H1 (cell line): ENCODE results near the gene SLX4.

Experiments
- BACH1 ChIP-seq: IDR thresholded peaks from 2 replicates; pipeline ENCODE4 v1.6.1; 2012; ENCODE audit warnings: low read length, improper control_type of control experiment
- CEBPB ChIP-seq: IDR thresholded peaks from 2 replicates; pipeline ENCODE4 v1.6.1; 2012; ENCODE audit warnings: low read depth, low read length
- EZH2 ChIP-seq: fragments of 200-600 bp; sonication (generic); IDR thresholded peaks from 2 replicates; pipeline ENCODE4 v1.7.1; 2012; ENCODE audit warnings: low read depth, mild to moderate bottlenecking, moderate library complexity, low read length, inconsistent platforms; ENCODE audit not compliant: severe bottlenecking
- GABPA ChIP-seq: IDR thresholded peaks from 2 replicates; pipeline ENCODE4 v1.6.1; 2011; ENCODE audit warnings: mild to moderate bottlenecking, low read length, moderate library complexity, borderline replicate concordance; ENCODE audit not compliant: insufficient read depth
- KDM1A ChIP-seq: fragments of 200-600, 300-600 bp; sonication (generic); IDR thresholded peaks from 2 replicates; pipeline ENCODE4 v1.7.1; 2016; ENCODE audit warnings: mild to moderate bottlenecking, low read length, borderline replicate concordance
- POLR2A ChIP-seq, 2 experiments: IDR thresholded peaks; 1 replicate in 1 of 2; 2 replicates in 1 of 2; pipeline ENCODE4 v1.6.1; 2011; ENCODE audit warnings: low read depth in 2 of 2, low read length in 2 of 2, mild to moderate bottlenecking in 2 of 2; ENCODE audit errors: control extremely low read depth in 1 of 2
- POLR2AphosphoS5 ChIP-seq: IDR thresholded peaks from 2 replicates; pipeline ENCODE4 v1.6.1; 2011; ENCODE audit warnings: low read depth, low read length
- RAD21 ChIP-seq, 2 experiments: IDR thresholded peaks in 1 of 2; conservative IDR thresholded peaks in 1 of 2; 2 replicates each; pipeline ENCODE4 v1.6.1; 2011; ENCODE audit warnings: low read depth in 2 of 2, low read length in 2 of 2, improper control_type of control experiment in 1 of 2, inconsistent platforms in 1 of 2, mild to moderate bottlenecking in 1 of 2, moderate library complexity in 1 of 2
- SAP30 ChIP-seq: fragments of 300-600 bp; sonication (generic); IDR thresholded peaks from 2 replicates; pipeline ENCODE4 v1.7.1; 2012; ENCODE audit warnings: low read length, moderate library complexity, mild to moderate bottlenecking, inconsistent platforms; ENCODE audit not compliant: insufficient read depth, insufficient replicate concordance
- SP1 ChIP-seq: IDR thresholded peaks from 2 replicates; pipeline ENCODE4 v1.6.1; 2011; ENCODE audit warnings: low read depth, low read length
- SP4 ChIP-seq: IDR thresholded peaks from 2 replicates; pipeline ENCODE4 v1.6.1; 2012; ENCODE audit warnings: low read length, inconsistent platforms
- TF ChIP-seq, protein P1 (sequence below), 3 experiments: IDR thresholded peaks; 1 replicate in 2 of 3; 2 replicates in 1 of 3; pipeline versions ENCODE4 v1.5.1 to v1.6.1; 2011; ENCODE audit warnings: low read length in 3 of 3, mild to moderate bottlenecking in 3 of 3, inconsistent platforms in 2 of 3, low read depth in 1 of 3, moderate library complexity in 1 of 3; ENCODE audit not compliant: insufficient read depth in 1 of 3; ENCODE audit errors: control extremely low read depth in 1 of 3
- TF ChIP-seq, protein P2 (sequence below): IDR thresholded peaks from 2 replicates; pipeline ENCODE4 v1.6.1; 2011; ENCODE audit warnings: low read length, improper control_type of control experiment
- TF ChIP-seq, protein P3 (sequence below): IDR thresholded peaks from 2 replicates; pipeline ENCODE4 v1.6.1; 2011; ENCODE audit warnings: low read depth, mild to moderate bottlenecking, low read length; ENCODE audit not compliant: insufficient read depth

DNA sequence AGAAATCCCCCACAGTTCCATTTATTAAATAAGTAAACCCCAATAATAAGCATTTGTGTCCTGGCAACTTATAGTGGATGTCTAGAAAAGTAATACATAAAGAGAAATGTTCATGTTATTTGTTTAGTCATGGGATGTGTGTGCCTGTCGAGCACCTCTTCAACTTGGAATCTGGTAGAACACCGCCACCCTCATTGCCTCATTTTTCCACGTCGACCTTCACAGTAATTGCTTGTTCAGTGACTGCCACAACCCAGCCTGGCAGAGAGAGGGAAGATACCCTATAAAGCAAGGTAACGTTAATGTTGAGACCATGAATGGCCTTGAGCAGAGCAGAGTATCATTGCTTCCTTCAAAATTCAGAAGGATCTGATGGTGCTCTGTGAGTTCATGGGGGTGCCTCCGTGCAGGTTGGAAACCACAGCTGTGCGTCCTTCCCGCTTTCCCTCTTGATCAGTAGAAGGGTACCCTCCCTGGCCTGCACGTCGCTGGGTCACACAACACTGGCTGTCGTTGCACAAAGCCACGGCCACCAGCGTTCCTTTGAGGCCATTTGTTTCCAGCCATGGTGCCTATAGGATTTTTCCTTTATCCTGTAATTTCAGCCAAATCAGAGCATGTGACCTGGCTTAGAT is 39.3 kb upstream of the SLX4 start:
- TF ChIP-seq SP4 (no peak), SAP30 (no peak), SP1 (no peak), GABPA (no peak), POLR2A (IDR thresholded peaks at IDR 0.05; ENCODE audit: control extremely low read depth in 1 of 2, low read depth in 2 of 2, low read length in 2 of 2) (no peak), BACH1 (no peak), EZH2 (no peak), POLR2AphosphoS5 (no peak), CEBPB (no peak), KDM1A (no peak), RAD21 (IDR thresholded peaks at IDR 0.05 in 1 of 2, conservative IDR thresholded peaks at IDR 0.05 in 1 of 2; ENCODE audit: low read depth in 2 of 2, low read length in 2 of 2) (no peak)
- TF ChIP-seq, protein P1, sequence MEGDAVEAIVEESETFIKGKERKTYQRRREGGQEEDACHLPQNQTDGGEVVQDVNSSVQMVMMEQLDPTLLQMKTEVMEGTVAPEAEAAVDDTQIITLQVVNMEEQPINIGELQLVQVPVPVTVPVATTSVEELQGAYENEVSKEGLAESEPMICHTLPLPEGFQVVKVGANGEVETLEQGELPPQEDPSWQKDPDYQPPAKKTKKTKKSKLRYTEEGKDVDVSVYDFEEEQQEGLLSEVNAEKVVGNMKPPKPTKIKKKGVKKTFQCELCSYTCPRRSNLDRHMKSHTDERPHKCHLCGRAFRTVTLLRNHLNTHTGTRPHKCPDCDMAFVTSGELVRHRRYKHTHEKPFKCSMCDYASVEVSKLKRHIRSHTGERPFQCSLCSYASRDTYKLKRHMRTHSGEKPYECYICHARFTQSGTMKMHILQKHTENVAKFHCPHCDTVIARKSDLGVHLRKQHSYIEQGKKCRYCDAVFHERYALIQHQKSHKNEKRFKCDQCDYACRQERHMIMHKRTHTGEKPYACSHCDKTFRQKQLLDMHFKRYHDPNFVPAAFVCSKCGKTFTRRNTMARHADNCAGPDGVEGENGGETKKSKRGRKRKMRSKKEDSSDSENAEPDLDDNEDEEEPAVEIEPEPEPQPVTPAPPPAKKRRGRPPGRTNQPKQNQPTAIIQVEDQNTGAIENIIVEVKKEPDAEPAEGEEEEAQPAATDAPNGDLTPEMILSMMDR (IDR thresholded peaks at IDR 0.05; ENCODE audit: control extremely low read depth in 1 of 3, insufficient read depth in 1 of 3, low read depth in 1 of 3, low read length in 3 of 3) = no peak
- TF ChIP-seq, protein P2, sequence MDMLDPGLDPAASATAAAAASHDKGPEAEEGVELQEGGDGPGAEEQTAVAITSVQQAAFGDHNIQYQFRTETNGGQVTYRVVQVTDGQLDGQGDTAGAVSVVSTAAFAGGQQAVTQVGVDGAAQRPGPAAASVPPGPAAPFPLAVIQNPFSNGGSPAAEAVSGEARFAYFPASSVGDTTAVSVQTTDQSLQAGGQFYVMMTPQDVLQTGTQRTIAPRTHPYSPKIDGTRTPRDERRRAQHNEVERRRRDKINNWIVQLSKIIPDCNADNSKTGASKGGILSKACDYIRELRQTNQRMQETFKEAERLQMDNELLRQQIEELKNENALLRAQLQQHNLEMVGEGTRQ = no peak
- TF ChIP-seq, protein P3, sequence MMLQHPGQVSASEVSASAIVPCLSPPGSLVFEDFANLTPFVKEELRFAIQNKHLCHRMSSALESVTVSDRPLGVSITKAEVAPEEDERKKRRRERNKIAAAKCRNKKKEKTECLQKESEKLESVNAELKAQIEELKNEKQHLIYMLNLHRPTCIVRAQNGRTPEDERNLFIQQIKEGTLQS = no peak
